ENCODE measurements around the gene UBXN6.

- TF ChIP-seq CTCF (IDR thresholded peaks at IDR 0.05 in 2 of 3, conservative IDR thresholded peaks at IDR 0.05 in 1 of 3; ENCODE audit: borderline replicate concordance in 1 of 3, insufficient read depth in 1 of 3, low read depth in 2 of 3, low read length in 2 of 3) (no peak), POLR2A (IDR thresholded peaks at IDR 0.05; ENCODE audit: borderline replicate concordance, extremely low read depth, insufficient read depth, insufficient read length) (no peak), REST (IDR thresholded peaks at IDR 0.05; ENCODE audit: low read depth) (no peak), POLR2AphosphoS5 (IDR thresholded peaks at IDR 0.05; ENCODE audit: low read depth, low read length) (0 out of 2 replicates have a peak, but pooled peaks have one; percentile 27), CBX3 (IDR thresholded peaks at IDR 0.05; ENCODE audit: low read depth) (no peak), EZH2phosphoT487 (IDR thresholded peaks at IDR 0.05; ENCODE audit: borderline replicate concordance) (no peak), TCF7L2 (IDR thresholded peaks at IDR 0.05; ENCODE audit: borderline replicate concordance, extremely low read depth, insufficient read depth, insufficient read length) (no peak)
Observed at GRCh38 chr19:4457654-4458395, at the start of gene UBXN6.
